SK-N-SH (cell line): ENCODE data around the gene BACE1-AS.

Experiments used
- CHD2 ChIP-seq: fragments of 150-350 bp; IDR thresholded peaks from 2 replicates; pipeline ENCODE4 v1.6.1; 2018; ENCODE audit warnings: low read length; ENCODE audit not compliant: partially characterized antibody
- EP300 ChIP-seq, 2 experiments: IDR thresholded peaks; 2 replicates each; pipeline versions ENCODE4 v1.4.0 to v1.6.1; 2012; ENCODE audit warnings: borderline replicate concordance in 1 of 2, low read depth in 1 of 2, low read length in 1 of 2
- GABPA ChIP-seq: IDR thresholded peaks from 2 replicates; pipeline ENCODE4 v1.4.0; 2012; ENCODE audit warnings: low read depth, mild to moderate bottlenecking
- JUND ChIP-seq: IDR thresholded peaks from 2 replicates; pipeline ENCODE4 v1.4.0; 2012
- NRF1 ChIP-seq: IDR thresholded peaks from 2 replicates; pipeline ENCODE4 v1.6.1; 2012; ENCODE audit warnings: low read depth, mild to moderate bottlenecking, low read length
- POLR2AphosphoS5 ChIP-seq: IDR thresholded peaks from 2 replicates; pipeline ENCODE4 v1.6.1; 2012; ENCODE audit warnings: low read depth, low read length
- RCOR1 ChIP-seq: fragments of 150-350 bp; IDR thresholded peaks from 2 replicates; pipeline ENCODE4 v1.6.1; 2017; ENCODE audit warnings: antibody characterized with exemption, low read length
- SMC3 ChIP-seq: IDR thresholded peaks from 2 replicates; pipeline ENCODE4 v1.6.1; 2012; ENCODE audit warnings: low read depth, low read length, improper control_type of control experiment
- TCF12 ChIP-seq: IDR thresholded peaks from 2 replicates; pipeline ENCODE4 v1.4.0; 2012
- TF ChIP-seq, protein P1 (sequence below): IDR thresholded peaks from 2 replicates; pipeline ENCODE4 v1.6.1; 2012; ENCODE audit warnings: mild to moderate bottlenecking, low read depth, low read length, moderate library complexity
- TF ChIP-seq, protein P2 (sequence below): fragments of 200-600 bp; sonication (generic); IDR thresholded peaks from 2 replicates; pipeline ENCODE4 v1.6.1; 2017; ENCODE audit warnings: antibody characterized with exemption, mild to moderate bottlenecking, moderate library complexity
- TF ChIP-seq, protein P3 (sequence below): fragments of 150-350 bp; IDR thresholded peaks from 2 replicates; pipeline ENCODE4 v1.6.1; 2017; ENCODE audit warnings: antibody characterized with exemption, low read length, low read depth, borderline replicate concordance
- TF ChIP-seq, protein P4 (sequence below): IDR thresholded peaks from 2 replicates; pipeline ENCODE4 v1.4.0; 2012; ENCODE audit warnings: low read depth

DNA sequence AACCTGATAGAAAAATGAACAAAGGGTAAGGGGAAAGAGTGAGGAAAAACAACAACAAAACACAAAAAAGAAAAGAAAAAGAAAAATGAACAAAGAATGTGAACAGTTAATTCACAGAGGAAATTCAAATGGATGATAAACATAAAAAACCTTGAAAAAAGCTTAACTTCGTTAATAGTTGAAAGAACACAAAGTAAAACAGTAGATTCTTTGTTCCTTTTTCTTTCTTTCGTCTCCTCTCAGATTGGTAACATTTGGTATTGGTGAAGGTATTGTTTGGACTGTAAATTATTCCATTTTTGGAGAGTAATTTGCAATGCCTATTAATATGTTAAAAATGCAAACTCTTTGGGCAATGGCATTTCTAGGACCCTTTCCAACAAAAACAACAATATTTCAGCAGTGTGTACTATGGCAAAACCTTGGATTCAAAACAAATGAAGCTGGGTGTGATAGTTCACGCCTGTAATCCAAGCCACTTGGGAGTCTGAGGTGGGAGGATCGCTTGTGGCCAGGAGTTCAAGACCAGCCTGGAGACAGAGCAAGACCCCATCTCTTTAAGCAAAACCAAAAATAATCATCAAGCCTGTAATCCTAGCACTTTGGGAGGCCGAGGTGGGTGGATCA lies 28.2 kb downstream of the BACE1-AS start:
- TF ChIP-seq POLR2AphosphoS5 (no peak), RCOR1 (no peak), JUND (no peak), TCF12 (no peak), EP300 (IDR thresholded peaks at IDR 0.05; ENCODE audit: borderline replicate concordance in 1 of 2, low read depth in 1 of 2, low read length in 1 of 2) (no peak), CHD2 (no peak), SMC3 (no peak), GABPA (no peak), NRF1 (no peak)
- TF ChIP-seq, protein P1, sequence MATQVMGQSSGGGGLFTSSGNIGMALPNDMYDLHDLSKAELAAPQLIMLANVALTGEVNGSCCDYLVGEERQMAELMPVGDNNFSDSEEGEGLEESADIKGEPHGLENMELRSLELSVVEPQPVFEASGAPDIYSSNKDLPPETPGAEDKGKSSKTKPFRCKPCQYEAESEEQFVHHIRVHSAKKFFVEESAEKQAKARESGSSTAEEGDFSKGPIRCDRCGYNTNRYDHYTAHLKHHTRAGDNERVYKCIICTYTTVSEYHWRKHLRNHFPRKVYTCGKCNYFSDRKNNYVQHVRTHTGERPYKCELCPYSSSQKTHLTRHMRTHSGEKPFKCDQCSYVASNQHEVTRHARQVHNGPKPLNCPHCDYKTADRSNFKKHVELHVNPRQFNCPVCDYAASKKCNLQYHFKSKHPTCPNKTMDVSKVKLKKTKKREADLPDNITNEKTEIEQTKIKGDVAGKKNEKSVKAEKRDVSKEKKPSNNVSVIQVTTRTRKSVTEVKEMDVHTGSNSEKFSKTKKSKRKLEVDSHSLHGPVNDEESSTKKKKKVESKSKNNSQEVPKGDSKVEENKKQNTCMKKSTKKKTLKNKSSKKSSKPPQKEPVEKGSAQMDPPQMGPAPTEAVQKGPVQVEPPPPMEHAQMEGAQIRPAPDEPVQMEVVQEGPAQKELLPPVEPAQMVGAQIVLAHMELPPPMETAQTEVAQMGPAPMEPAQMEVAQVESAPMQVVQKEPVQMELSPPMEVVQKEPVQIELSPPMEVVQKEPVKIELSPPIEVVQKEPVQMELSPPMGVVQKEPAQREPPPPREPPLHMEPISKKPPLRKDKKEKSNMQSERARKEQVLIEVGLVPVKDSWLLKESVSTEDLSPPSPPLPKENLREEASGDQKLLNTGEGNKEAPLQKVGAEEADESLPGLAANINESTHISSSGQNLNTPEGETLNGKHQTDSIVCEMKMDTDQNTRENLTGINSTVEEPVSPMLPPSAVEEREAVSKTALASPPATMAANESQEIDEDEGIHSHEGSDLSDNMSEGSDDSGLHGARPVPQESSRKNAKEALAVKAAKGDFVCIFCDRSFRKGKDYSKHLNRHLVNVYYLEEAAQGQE: no peak
- TF ChIP-seq, protein P2, sequence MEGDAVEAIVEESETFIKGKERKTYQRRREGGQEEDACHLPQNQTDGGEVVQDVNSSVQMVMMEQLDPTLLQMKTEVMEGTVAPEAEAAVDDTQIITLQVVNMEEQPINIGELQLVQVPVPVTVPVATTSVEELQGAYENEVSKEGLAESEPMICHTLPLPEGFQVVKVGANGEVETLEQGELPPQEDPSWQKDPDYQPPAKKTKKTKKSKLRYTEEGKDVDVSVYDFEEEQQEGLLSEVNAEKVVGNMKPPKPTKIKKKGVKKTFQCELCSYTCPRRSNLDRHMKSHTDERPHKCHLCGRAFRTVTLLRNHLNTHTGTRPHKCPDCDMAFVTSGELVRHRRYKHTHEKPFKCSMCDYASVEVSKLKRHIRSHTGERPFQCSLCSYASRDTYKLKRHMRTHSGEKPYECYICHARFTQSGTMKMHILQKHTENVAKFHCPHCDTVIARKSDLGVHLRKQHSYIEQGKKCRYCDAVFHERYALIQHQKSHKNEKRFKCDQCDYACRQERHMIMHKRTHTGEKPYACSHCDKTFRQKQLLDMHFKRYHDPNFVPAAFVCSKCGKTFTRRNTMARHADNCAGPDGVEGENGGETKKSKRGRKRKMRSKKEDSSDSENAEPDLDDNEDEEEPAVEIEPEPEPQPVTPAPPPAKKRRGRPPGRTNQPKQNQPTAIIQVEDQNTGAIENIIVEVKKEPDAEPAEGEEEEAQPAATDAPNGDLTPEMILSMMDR: no peak
- TF ChIP-seq, protein P3, sequence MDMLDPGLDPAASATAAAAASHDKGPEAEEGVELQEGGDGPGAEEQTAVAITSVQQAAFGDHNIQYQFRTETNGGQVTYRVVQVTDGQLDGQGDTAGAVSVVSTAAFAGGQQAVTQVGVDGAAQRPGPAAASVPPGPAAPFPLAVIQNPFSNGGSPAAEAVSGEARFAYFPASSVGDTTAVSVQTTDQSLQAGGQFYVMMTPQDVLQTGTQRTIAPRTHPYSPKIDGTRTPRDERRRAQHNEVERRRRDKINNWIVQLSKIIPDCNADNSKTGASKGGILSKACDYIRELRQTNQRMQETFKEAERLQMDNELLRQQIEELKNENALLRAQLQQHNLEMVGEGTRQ: no peak
- TF ChIP-seq, protein P4, sequence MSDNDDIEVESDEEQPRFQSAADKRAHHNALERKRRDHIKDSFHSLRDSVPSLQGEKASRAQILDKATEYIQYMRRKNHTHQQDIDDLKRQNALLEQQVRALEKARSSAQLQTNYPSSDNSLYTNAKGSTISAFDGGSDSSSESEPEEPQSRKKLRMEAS: no peak
